Right hindlimb (tissue), 1 donor: Measurements from ENCODE around the gene GNB1L.

Experiments
- DNase-seq: peaks from one replicate; pipeline ENCODE4 v3.0.0-alpha.2; 2018

The GNB1L gene

GRCh38 chr22:19758896-19759426, 95.7 kb downstream of the GNB1L start:
- DNase-seq, result no peak

DNA sequence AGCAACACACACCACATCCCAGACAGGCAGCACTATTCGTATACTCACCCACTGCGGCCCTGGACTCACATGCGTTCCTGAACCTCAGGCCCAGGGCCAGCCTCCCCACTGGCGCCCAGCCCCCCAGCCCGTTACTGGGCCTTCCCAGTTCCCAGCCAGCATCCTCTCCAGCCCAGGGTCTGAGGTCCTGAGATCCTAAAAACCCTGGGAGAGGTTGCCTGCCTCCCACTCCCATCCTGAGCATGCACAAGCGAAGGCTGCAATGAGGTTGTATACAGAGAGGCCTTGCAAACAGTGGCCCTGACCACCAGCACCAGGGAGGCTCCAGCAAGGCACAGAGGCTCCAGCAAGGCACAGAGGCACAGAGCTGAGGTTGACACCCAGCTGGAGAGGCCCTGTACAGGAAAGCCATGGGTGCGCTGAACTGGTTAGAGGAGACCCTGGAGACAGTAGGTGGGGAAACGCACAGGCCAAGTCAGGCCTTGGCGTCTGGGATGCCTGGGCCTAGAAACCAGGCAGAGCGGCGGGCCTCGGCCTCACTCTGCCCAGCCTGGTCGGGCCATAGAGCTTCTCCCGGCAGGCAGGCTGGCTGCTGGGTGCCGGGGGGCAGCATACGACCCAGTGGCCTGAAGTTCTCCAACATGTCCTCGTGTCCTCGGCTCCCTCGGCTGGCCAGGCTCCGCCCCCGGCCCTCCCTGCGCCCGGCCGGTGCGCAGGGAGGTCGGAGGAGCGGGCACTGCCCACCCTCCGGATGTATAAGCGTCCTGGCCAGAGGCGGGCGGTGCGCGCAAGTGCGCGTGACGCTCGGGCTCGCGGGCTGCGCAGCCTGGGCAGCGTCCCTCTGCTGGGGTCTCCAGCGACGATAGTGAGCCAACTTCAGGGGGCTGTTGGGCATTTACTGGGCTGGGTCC, 96.4 kb downstream of the GNB1L start:
- DNase-seq, result no peak

DNA sequence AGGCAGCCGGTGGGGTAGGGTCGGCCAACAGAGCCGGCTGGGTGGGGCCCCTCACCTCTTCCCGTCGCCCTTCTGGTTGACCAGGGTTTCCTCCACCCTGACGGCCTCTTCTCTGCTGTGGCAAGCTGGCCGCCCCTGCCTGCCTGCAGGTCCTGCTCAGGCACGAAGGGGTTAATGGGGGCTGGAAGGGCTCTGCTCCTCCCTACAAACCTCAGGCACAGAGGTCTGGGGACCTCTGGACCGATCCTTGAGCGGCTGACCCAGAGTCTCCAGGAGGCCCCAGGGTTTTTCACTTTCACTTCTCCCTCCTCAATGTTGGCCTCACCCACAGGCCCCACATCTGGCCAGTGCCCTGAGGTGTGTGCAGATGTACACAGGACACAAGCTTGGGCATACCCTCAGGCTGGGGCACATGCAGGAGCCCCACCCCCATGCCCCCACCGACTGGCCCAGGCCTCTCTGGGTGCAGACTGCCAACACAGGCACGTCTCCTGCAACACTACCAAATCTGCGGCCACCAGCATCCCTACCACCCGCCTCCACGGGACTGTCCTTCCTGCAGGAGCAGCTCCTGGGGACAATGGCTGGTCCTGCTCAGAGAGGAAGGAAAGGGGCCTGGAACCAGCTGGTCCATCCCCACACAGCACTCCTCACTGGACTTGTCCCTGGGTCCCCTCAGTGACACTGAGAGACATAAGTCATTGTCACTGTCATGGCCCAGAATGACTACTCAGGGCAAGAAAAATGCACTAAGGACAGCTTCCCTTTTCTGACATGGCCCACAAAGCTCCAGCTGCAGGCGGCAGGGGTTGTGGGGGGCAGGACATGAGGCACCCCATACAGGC, 97.3 kb downstream of the GNB1L start:
- DNase-seq, result no peak

GRCh38 chr22:19756288-19757128, 98.2 kb downstream of the GNB1L start:
- no peak for DNase-seq

DNA sequence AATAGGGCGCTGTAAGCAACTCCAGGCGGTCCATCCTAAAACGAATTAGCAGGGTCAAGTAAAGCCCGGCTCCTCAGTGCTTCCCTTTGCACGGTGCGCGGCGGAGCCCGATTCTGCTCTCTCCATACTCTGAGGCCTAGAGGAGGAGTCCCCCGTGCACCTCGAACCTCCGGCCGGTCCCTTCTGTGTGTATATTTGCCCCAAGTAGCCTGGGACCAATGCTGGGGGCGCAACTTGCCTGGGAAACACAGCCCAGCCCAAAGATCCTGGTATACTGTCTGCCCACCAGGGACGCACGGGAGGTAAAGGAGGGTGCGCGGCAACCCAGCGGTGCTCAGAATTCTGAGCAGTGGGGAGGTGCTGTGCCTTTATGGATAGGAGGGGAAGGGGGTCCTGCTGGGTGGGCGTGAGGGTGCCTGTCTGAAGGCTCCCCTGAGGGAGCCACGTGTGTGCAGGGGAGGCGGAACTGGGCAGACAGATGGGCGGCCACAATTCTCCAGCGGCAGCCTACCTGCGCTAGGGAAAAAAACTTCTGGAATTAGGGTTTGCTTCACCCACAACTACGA, 98.9 kb downstream of the GNB1L start:
- no peak for DNase-seq

- DNase-seq, result no peak
These were observed 99.4 kb downstream of the GNB1L start for GRCh38 chr22:19755145-19755710.

- DNase-seq, result no peak
These were observed 100.0 kb downstream of the GNB1L start for GRCh38 chr22:19754701-19755144.

DNA sequence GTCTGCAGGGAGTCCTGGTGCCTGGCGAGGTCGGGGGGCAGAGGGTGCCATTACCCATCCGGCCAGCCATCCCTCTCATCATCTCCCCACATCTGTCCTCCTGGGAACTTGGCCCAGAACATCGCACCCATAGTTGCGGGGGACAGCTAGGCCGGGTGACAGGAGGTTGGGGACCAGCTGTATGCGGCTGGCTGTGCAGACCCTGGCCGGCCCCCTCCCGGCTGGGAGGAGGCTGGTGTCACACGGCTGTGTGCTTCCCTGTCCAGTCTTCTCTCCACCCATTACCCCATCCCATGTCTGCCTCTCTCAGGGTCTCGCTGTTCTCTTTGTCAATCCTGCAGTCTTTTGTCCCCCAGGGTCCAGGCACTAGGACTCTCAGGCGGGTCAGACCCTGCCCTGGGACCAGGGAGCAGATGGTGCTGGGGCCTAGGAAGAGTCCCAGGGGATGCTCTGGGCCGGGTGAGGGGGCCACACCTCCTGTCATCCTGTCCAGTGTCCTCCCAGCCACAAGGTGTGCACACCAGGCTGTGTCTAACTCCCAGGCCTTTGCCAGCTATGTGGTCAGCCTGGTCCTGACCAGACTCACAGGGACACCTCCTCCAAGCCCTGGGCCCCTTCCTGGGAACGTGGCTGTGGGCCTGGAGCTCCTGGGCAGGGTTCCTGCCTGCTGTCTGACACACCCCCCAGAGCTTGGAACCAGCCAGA, 100.5 kb downstream of the GNB1L start:
- no peak for DNase-seq

- no peak for DNase-seq
These were observed 101.4 kb downstream of the GNB1L start for GRCh38 chr22:19753090-19753842.

GRCh38 chr22:19751497-19752245, 103.0 kb downstream of the GNB1L start:
- no peak for DNase-seq

GRCh38 chr22:19750507-19751490, 103.9 kb downstream of the GNB1L start:
- DNase-seq, result no peak

GRCh38 chr22:19749876-19750275, 104.8 kb downstream of the GNB1L start:
- DNase-seq, result no peak

- DNase-seq, result no peak
These were observed 105.5 kb downstream of the GNB1L start for GRCh38 chr22:19748991-19749664.

GRCh38 chr22:19748139-19748538, 106.5 kb downstream of the GNB1L start:
- no peak for DNase-seq

GRCh38 chr22:19747551-19747950, 107.1 kb downstream of the GNB1L start:
- DNase-seq, result no peak

DNA sequence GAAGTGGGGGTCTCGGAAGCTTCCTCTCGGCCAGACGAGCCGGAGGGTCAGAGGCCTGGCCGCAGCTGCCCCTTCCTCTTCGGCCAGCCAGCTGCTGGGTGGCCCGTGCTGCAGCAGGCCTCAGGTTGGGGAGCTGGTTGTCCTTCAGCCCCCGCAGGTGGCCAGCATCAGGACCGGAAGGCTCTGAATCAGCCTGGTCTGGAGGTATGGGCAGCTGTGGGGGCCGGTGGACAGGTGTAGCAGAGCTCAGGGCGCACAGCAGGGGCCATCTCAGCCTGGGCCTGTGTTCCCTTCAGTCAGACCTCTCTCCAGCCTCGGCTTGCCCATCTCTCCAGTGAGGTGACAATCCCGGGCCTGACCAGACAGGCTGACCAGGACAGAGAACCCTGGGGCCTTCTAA, 107.9 kb downstream of the GNB1L start:
- no peak for DNase-seq
